K562 (cell line): Measurements from ENCODE around the gene SORCS2. TPM values are rescaled to one million over a fixed set of nuclear protein-coding genes. Genes with fewer than 3 reads are reported as not detected.

Source experiments
- ATAC-seq: fragments of 200-7000 bp; cut with Tn5 transposase; 3 replicates; pipeline ENCODE4 v1.9.1; 2020; ENCODE audit warnings: moderate library complexity
- BruUV-seq: library from RNA; stranded (reverse); fragments of 400-500 nt; replicated peaks from 2 replicates; lab custom pipeline; 2021; lab: Mats Ljungman, UMichigan
- CTCF ChIA-PET: fragments of 300-600 bp; formaldehyde crosslinking; extraction: SDS; loops from one replicate; lab custom pipeline; 2021; ENCODE audit warnings: low intra/inter-chr PET ratio; lab: Yijun Ruan, JAX
- POLR2A ChIA-PET: fragments of 300-600, 350-650 bp; sonication (Branson Sonifier 250); formaldehyde crosslinking; extraction: SDS; loops from one replicate; lab custom pipeline; 2021; ENCODE audit warnings: antibody characterized with exemption, inconsistent platforms; lab: Yijun Ruan, JAX
- DNase-seq, 4 experiments: peaks; one replicate each; pipeline versions ENCODE4 v3.0.0 to v3.0.0-alpha.2; 2011 to 2018; ENCODE audit warnings: low spot score in 3 of 4, mixed read lengths in 3 of 4; ENCODE audit errors: extremely low read depth in 1 of 4
- FAIRE-seq: peaks from 2 replicates; lab custom pipeline; 2011; peaks lifted over from hg19 to GRCh38; lab: Jason Lieb, UNC
- H2AFZ ChIP-seq: 2 replicates; pipeline ENCODE4 v1.6.0; 2011; ENCODE audit warnings: low read depth, low read length, control low read depth, inconsistent platforms
- H3K27ac ChIP-seq: fragments of 200-600 bp; 3 replicates; pipeline ENCODE4 v1.8.0; 2011; ENCODE audit warnings: low read depth, mild to moderate bottlenecking, control low read depth, inconsistent platforms, low read length, moderate library complexity, mixed read lengths; ENCODE audit errors: extremely low read depth
- H3K27me3 ChIP-seq, 2 experiments: fragments of 300-600 bp in 1 of 2; 2 replicates in 1 of 2; 3 replicates in 1 of 2; pipeline versions ENCODE4 v1.6.0 to v1.8.0; 2011; ENCODE audit warnings: inconsistent platforms in 2 of 2, low read length in 2 of 2, mild to moderate bottlenecking in 1 of 2, mixed read lengths in 1 of 2, moderate library complexity in 1 of 2; ENCODE audit not compliant: control insufficient read depth in 2 of 2, insufficient read depth in 2 of 2
- H3K36me3 ChIP-seq: fragments of 300-600 bp; 3 replicates; pipeline ENCODE4 v1.8.0; 2011; ENCODE audit warnings: mild to moderate bottlenecking, low read length, inconsistent platforms; ENCODE audit not compliant: control insufficient read depth, insufficient read depth
- H3K4me1 ChIP-seq, 2 experiments: fragments of 200-600 bp in 1 of 2; replicated peaks in 1 of 2; 2 replicates in 1 of 2; 3 replicates in 1 of 2; pipeline versions ENCODE4 v1.5.1 to v1.8.0; 2011; ENCODE audit warnings: inconsistent platforms in 2 of 2, low read length in 2 of 2, mild to moderate bottlenecking in 1 of 2, mixed read lengths in 1 of 2, moderate library complexity in 1 of 2; ENCODE audit not compliant: control insufficient read depth in 2 of 2, insufficient read depth in 2 of 2
- H3K4me2 ChIP-seq: 2 replicates; pipeline ENCODE4 v1.6.1; 2011; ENCODE audit warnings: low read length, control low read depth, inconsistent platforms, mixed read lengths; ENCODE audit not compliant: insufficient read depth
- H3K4me3 ChIP-seq: fragments of 200-600 bp; sonication (generic), shearing (Covaris generic); 2 replicates; pipeline ENCODE4 v1.5.1; 2016; ENCODE audit warnings: control low read depth, inconsistent platforms
- H3K79me2 ChIP-seq: fragments of 200-600 bp; 3 replicates; pipeline ENCODE4 v1.8.0; 2011; ENCODE audit warnings: low read length, inconsistent platforms; ENCODE audit not compliant: control insufficient read depth, insufficient read depth
- H3K9ac ChIP-seq, 2 experiments: 2 replicates each; pipeline versions ENCODE4 v1.6.0 to v1.6.1; 2011; ENCODE audit warnings: low read depth in 2 of 2, low read length in 2 of 2, control low read depth in 1 of 2, inconsistent platforms in 1 of 2, mild to moderate bottlenecking in 1 of 2, mixed read lengths in 1 of 2; ENCODE audit not compliant: insufficient read depth in 1 of 2
- H3K9me1 ChIP-seq: one replicate; pipeline ENCODE4 v1.6.0; 2011; ENCODE audit warnings: inconsistent platforms, mild to moderate bottlenecking, low read length, moderate library complexity; ENCODE audit not compliant: control insufficient read depth, insufficient read depth
- H3K9me3 ChIP-seq: replicated peaks from 2 replicates; pipeline ENCODE4 v1.5.1; 2011; ENCODE audit warnings: low read depth, low read length, inconsistent platforms; ENCODE audit not compliant: control insufficient read depth, insufficient read depth
- H4K20me1 ChIP-seq: replicated peaks from 2 replicates; pipeline ENCODE4 v1.6.1; 2011; ENCODE audit warnings: low read length, inconsistent platforms, mixed read lengths; ENCODE audit not compliant: control insufficient read depth, insufficient read depth
- CSDE1 ChIP-seq, 2 experiments: fragments of 450-650 bp; IDR thresholded peaks; 2 replicates each; pipeline ENCODE4 v1.6.1; 2016; ENCODE audit warnings: mild to moderate bottlenecking in 1 of 2
- ELF2 ChIP-seq: fragments of 250-450 bp; sonication (Bioruptor Pico); IDR thresholded peaks from 2 replicates; pipeline ENCODE4 v1.5.0; 2021; ENCODE audit warnings: mild to moderate bottlenecking
- POLR2A ChIP-seq: fragments of 450-650 bp; conservative IDR thresholded peaks from 2 replicates; pipeline ENCODE4 v1.6.1; 2016
- SIN3B ChIP-seq: fragments of 450-650 bp; IDR thresholded peaks from 2 replicates; pipeline ENCODE4 v1.6.1; 2017; ENCODE audit warnings: low read depth, mild to moderate bottlenecking, moderate library complexity
- ZBTB43 ChIP-seq: sonication (generic); formaldehyde crosslinking; IDR thresholded peaks from 2 replicates; pipeline ENCODE4 v1.8.0; 2023; ENCODE audit warnings: mild to moderate bottlenecking, missing genetic modification reagents
- ZNF76 ChIP-seq: fragments of 250-450 bp; sonication (Bioruptor Pico); IDR thresholded peaks from 2 replicates; pipeline ENCODE4 v1.4.0; 2020; ENCODE audit warnings: mild to moderate bottlenecking, moderate library complexity, borderline replicate concordance
- whole genome bisulfite sequencing: fragments of 100-300 bp; shearing (Covaris generic); methylation state at CpG from one replicate; pipeline ENCODE4 v1.1.6; 2016; ENCODE audit warnings: low coverage, mixed read lengths; ENCODE audit not compliant: insufficient coverage; ENCODE audit errors: missing lambda C conversion rate; 5-methylcytosine and 5-hydroxymethylcytosine counted together
- in situ Hi-C: fragments of 300-500 bp; cut with MboI; formaldehyde crosslinking; loops from 4 replicates; pipeline ENCODE4 v1.15.0; 2018; ENCODE audit warnings: inconsistent platforms, mixed read lengths
- intact Hi-C: fragments of 100-400 bp; cut with micrococcal nuclease; formaldehyde crosslinking; loops from 2 replicates; pipeline ENCODE4 v1.14.2; 2022
- polyA plus RNA-seq, 8 experiments: library from polyadenylated mRNA; depleted of rRNA in 4 of 8; stranded (reverse) in 5 of 8; unstranded in 3 of 8; fragments of >200 nt; fragmentation: Nextera tagmentation in 2 of 8; fragmentation: Illumina TruSeq in 1 of 8; extraction: Ambion mirVana in 2 of 8; extraction: Trizol in 1 of 8; gene quantifications; 2 replicates each; pipeline versions ENCODE4 v1.2.1 to v1.2.3, GENCODE V29; 2011 to 2014; ENCODE audit warnings: inconsistent platforms in 1 of 8, missing spikeins in 1 of 8
- total RNA-seq, 7 experiments: library from RNA; depleted of rRNA in 6 of 7; stranded (reverse); fragments of >200 nt in 6 of 7; fragmentation: Illumina TruSeq in 2 of 7; extraction: Trizol in 2 of 7; gene quantifications; 2 replicates each; pipeline versions ENCODE4 v1.2.1 to v1.2.3, GENCODE V29; 2011 to 2021; ENCODE audit warnings: low replicate concordance in 1 of 7

SORCS2 gene
- total and polyA plus RNA-seq, 9 of the 15 experiments (the other 6 are each of a cell fraction or from before 2014, with no cell fraction given), result not detected

DNA sequence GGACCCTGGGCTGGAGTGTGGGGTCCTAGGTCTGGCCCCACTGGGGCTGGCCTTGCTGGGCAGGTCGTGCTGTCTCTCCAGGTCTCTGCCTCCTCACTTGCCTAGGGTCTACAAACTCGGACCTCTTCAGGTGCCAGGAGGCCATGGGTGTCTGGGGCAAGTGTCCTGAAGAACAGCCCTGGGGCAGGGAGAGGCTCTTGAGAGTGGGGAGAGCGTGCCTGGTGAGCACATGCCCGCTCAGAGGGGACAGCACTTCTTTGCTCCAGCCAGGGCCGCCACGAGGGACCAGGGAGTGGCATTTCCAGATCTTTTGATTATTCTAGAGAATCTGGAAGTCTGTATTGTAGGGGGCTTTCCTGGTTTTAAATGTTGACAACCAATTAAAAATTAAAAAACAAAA is 63.7 kb downstream of the SORCS2 start:
- no peak overlapping the region for H3K9ac ChIP-seq
- H3K36me3 ChIP-seq, result no peaks in the 10 kb centered on the region
- no peak overlapping the region for H3K27ac ChIP-seq
- H4K20me1 ChIP-seq, result no peaks in the 10 kb centered on the region; the same call in 1 of the 2 replicates
- FAIRE-seq, result no peak
- in situ Hi-C loops, result no loop called here
- ChIA-PET CTCF (no interaction called here), POLR2A (no interaction called here)
- no peaks in the 10 kb centered on the region for H3K9me3 ChIP-seq
- H3K79me2 ChIP-seq, result no peaks in the 10 kb centered on the region
- H2AFZ ChIP-seq, result no peak overlapping the region
- intact Hi-C loops, result no loop called here
- TF ChIP-seq ZBTB43 (no peak), ELF2 (CRISPR knock-in tag) (no peak), ZNF76 (CRISPR knock-in tag) (no peak), SIN3B (no peak), POLR2A (no peak), CSDE1 (IDR thresholded peaks at IDR 0.05) (no peak)
- no TSS peak for BruUV-seq
- DNase-seq, result no peak
- peaks cover 12 to 48% of the 10 kb centered on the region in 2 experiments for H3K27me3 ChIP-seq
- peaks cover 0 to 3% of the 10 kb centered on the region in 2 experiments; a peak in 2 of 5 replicates for H3K4me1 ChIP-seq
- 3% methylated on average over 6 of the region's 6 CpGs for WGBS
- no peaks in the 10 kb centered on the region for H3K9me1 ChIP-seq
- ATAC-seq, result no peak
- no peak overlapping the region for H3K4me3 ChIP-seq
- no peak overlapping the region for H3K4me2 ChIP-seq
